GM12873 (cell line): Measurements from ENCODE around the gene WDPCP.

Experiments used
- CTCF ChIP-seq: IDR thresholded peaks from 2 replicates; pipeline ENCODE4 v1.5.1; 2012; ENCODE audit warnings: low read depth, mild to moderate bottlenecking, moderate library complexity, low read length, control low read depth; ENCODE audit not compliant: insufficient read depth; ENCODE audit errors: missing control alignments

The WDPCP gene

GRCh38 chr2:63287956-63288355 is 300.3 kb downstream of the WDPCP start:
- no peak for TF ChIP-seq CTCF

- no peak for TF ChIP-seq CTCF
These were observed 305.0 kb downstream of the WDPCP start for GRCh38 chr2:63283273-63283672.

- TF ChIP-seq CTCF = no peak
These were observed 315.7 kb downstream of the WDPCP start for GRCh38 chr2:63272560-63272959.

GRCh38 chr2:63270717-63271116 is 317.6 kb downstream of the WDPCP start:
- no peak for TF ChIP-seq CTCF

- no peak for TF ChIP-seq CTCF
These were observed 319.3 kb downstream of the WDPCP start for GRCh38 chr2:63268946-63269345.

GRCh38 chr2:63261137-63261621 is 327.1 kb downstream of the WDPCP start:
- no peak for TF ChIP-seq CTCF

GRCh38 chr2:63257473-63257872 is 330.8 kb downstream of the WDPCP start:
- no peak for TF ChIP-seq CTCF

GRCh38 chr2:63249161-63249560 is 339.1 kb downstream of the WDPCP start:
- TF ChIP-seq CTCF = no peak
